HG03460 (cell line): ENCODE data around the gene TTLL11.

Experiments
- ATAC-seq: cut with Tn5 transposase; IDR thresholded peaks from one replicate; pipeline ENCODE4 v1.9.1; 2021; ENCODE audit not compliant: unreplicated experiment

TTLL11 gene

DNA sequence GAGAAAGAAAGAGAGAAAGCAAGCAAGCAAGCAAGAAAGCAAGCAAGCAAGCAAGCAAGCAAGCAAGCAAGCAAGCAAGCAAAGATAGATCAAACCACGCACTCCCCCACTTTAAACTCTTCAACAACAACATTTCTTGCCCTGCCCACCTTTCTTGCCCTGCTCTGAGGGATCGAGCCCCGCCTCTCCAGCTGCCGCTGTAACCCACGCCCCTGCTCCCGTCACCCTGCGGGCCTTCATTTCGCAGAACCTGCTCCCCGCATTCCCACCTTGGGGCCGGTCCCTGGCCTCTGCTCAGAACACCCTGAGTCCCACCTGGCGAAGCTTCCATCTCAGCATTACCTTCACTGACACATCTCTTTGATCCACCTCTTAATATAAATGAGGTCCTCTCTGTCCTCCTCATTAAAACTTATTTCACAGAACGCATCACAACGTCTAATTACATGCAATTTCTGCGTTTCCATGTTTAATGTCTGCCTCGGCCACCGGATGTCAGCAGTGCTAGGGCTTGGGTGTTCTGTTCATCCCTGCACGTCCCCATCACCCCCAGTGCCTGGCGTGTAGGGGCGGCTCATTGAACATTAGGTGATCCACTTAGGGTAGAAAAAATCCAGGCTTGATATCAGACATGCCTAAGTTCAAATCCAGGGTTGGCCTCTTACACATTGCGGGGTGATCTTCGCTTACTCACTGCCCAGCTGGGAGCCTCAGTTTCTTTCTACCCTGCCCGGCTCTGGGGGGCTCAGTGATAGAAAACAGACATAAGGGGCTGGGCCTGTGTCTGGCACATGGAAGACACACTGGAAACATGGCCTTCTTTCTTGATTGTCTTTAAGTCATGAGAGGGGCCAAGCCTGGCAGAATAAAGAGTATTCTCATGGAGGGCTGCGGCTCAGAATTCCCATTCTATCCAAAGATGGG lies 254.1 kb downstream of the TTLL11 start:
- ATAC-seq, result no peak

DNA sequence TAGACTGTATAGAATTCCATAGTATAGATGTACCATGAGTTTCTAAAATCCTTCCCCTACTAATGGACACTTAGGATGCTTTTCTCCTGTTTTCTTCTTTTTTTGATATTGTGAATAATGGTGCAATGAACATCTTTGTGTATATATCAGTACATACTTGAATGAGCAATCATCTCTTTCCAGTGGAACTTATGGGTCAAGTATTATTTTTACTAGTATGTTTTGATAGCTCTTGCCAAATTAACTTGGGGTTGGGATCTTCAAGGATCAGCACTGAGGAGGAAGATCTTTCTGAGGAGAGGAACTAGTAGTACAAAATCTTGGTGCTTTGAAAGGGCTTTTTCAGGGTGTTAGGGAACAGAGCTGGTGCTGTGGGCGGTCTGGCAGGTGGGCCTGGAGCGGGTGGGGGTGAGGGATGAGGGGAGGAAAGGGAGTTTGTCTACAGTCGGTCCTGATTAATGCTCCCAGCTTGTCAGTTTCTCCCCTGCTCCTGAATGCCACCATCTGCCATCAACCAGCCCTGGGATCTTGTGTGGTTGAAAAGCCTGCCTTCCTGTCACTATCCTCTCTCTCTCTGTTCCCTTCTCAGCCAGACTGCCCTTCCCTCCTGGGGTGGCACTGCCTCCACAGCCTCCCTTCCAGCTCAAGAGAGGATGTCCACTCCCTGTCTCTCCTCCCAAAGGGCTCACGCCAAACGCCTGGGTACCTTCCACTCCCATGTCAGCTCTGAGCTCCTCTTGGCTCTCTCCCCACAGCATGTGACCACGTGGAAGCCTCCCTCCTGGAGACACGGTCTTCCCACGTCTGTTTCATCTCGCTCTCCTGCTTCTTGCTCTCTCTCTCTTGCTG lies 255.8 kb downstream of the TTLL11 start:
- ATAC-seq, result no peak

GRCh38 chr9:121836366-121836885 lies 256.7 kb downstream of the TTLL11 start:
- ATAC-seq, result no peak

- no peak for ATAC-seq
Observed at GRCh38 chr9:121835587-121836365, 257.3 kb downstream of the TTLL11 start.

DNA sequence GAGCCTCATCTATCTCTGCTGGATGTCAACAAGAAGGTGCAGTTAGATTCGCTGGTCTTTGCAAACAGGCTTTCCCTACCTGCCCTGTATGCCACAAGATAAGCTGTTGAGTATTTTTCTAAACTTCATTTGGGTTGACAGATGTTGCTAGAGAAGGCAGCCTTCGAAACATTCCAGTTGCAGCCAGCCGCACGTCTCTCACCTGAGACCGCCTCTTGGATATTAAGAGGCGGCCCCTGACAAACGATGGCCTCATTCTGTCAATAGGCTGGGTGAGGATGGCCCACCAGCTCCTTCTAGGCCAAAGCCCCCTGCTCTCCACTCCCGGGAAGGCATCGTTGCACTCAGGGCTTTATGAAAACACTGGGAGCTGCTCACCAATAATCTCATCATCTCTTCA lies 260.0 kb downstream of the TTLL11 start:
- ATAC-seq, result no peak

- no peak for ATAC-seq
Observed at GRCh38 chr9:121831869-121832268, 261.2 kb downstream of the TTLL11 start.

GRCh38 chr9:121830441-121831140 lies 262.5 kb downstream of the TTLL11 start:
- ATAC-seq, result no peak

DNA sequence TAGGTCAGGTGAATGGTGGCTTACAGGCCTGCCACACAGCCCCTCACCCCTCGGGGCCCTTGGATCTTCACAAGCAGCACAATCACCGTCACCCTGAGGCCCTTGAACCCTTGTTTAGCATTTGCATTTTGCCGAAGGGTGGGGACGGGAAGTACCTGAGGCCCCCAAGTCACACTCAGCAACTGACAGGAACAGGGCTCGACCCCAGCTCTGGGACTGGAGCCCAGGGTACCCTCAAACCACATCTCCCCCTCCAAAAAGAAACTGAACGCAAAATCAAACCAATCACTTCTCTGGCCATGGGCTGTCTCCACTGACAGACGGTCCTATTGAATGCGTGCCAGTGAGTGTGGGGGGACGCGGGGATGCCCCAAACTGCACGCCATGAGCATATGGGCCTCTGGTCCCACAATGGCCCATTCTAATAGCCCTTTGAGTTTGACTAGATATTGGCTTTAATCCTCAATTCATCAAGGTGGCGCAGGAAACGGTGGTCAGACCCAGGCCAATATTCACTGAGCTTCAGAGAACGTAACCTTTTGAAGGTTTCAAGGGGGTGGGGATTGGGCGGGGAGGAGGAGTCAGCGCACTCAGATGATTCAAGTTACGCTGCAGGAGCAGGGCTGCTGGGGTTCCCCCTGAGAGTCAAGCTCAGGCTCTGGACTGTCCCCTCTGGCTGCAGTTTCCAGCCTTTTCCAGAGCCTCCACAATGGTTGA lies 265.7 kb downstream of the TTLL11 start:
- no peak for ATAC-seq

- no peak for ATAC-seq
Observed at GRCh38 chr9:121826711-121827110, 266.4 kb downstream of the TTLL11 start.

DNA sequence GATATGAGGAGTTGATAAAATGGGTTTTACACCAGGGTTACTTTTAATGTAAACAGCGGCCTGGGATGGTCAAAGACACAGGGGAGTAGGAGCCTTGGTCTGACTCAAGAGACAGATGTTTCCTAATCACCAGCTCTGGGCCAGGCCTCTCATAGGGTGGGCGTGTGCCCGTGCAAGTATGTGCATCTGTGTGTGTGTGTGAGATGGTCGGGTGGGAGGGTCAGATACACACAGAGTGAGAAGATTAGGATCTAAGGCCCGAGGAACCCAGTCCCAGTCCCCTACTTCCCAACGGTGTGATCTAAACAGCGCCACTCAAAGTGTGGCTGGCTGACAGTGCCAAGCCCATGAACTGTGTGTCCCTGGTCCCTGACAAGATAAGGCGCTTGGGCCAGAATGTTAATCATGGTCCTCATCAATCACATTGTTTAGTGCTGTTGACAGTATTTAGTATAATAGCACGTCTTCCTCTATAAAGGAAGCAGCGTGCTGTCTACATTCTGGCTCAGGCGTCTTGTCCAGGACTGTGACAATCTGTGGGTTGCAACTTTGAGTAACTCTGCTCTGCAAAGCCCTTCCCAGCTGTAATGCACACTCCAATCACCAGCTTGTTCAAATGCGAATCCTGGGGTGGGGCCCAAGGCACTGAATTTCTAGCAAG lies 267.9 kb downstream of the TTLL11 start:
- no peak for ATAC-seq

DNA sequence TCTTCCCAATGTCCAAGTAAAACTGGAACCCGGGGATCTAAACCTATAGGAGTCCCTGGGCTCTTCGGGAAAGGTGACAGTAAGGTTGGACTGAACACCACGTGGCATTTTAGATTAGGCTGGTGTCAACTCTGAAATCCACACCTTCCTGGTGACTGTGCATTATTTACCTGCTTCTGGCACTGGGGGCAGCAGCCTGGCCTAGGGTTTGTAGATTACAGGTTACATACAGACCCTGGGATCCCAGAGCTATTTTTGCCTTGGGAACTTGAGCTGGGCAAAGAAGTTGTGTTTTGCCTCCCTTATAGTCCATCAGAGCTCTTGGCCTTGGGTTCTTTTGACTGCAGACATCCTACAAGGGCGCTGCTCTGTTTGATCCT lies 268.5 kb downstream of the TTLL11 start:
- no peak for ATAC-seq

DNA sequence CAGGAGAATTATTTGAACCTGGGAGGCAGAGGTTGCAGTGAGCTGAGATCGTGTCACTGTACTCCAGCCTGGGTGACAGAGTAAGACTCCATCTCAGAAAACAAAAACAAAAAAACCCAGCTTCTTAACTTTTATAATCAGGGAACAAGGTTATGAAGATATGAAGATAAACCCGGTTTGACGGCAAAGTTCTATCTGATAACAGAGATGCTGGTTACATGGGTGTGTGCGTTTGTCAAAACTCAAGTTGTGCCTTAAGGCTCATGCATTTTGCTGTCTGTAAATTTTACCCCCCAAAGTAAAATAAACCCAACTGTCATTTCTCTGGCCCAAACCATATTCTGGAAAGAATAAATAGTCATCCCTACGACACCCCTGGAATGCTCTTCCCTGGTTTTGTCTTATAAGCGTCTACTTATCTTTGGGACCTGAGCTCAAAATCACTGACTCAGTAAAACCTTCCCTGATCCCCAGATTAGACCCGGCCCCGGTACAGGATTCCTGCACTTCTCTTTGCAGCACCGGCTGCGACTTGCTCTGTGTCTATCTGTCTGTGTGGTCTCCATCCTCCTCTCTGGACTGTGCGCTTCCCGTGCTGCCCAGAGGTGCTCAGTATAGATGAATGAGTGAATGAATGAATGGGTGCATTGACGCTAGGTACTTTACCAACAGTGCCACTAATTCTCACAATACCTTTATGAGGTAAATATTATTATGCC lies 269.5 kb downstream of the TTLL11 start:
- ATAC-seq, result no peak

- no peak for ATAC-seq
Observed at GRCh38 chr9:121822093-121823085, 270.7 kb downstream of the TTLL11 start.

- ATAC-seq, result no peak
Observed at GRCh38 chr9:121821326-121821725, 271.8 kb downstream of the TTLL11 start.

- ATAC-seq, result no peak
Observed at GRCh38 chr9:121820286-121821005, 272.7 kb downstream of the TTLL11 start.

- no peak for ATAC-seq
Observed at GRCh38 chr9:121819428-121820231, 273.5 kb downstream of the TTLL11 start.
